Fibroblast of skin of right quadriceps (primary cell): Measurements from ENCODE around the gene UNC13A.
"Not testable (repeated sequence)": the region's sequence is repeated elsewhere in the genome, so short reads cannot be mapped to it uniquely, and the experiment has no call there.

ENCODE experiments used
- DNase-seq: peaks from one replicate; pipeline ENCODE4 v3.0.0-alpha.2; 2013

Gene UNC13A

DNA sequence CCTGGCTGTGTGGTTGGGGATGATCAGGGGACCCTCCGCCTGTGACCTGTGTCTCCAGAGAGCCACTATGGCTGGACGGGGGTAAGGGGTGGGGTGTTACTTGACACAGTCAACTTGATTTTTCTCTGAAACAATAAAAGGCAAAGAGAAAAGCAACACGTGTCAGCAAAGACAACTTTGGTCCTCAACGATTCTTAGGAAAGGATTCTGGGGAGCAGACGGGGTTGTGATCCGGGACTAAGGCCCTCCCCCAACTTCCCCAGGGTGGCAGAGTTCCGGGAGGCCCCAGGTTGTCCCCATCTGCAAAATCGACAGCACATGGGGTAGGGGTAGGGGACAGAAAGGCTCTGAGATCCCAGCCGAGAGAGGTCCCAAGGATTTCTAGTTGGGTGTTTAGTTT lies 86.5 kb downstream of the UNC13A start:
- DNase-seq, result no peak

DNA sequence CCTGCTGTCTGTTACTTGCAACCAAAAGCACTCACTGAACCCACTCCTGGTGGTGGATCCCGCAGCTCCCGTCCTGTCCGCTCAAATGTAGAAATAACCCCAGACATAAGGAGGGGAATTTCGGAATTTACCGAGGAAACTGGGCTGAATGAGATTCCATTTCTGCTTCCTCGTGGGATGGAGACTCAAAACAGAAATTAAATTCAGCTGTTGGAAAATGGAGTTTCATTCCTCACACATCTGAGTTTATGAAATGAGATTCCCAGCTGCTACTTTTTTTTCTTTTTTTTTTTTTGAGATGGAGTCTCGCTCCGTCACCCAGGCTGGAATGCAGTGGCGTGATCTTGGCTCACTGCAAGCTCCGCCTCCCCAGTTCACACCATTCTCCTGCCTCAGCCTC lies 88.4 kb downstream of the UNC13A start:
- no peak for DNase-seq

DNA sequence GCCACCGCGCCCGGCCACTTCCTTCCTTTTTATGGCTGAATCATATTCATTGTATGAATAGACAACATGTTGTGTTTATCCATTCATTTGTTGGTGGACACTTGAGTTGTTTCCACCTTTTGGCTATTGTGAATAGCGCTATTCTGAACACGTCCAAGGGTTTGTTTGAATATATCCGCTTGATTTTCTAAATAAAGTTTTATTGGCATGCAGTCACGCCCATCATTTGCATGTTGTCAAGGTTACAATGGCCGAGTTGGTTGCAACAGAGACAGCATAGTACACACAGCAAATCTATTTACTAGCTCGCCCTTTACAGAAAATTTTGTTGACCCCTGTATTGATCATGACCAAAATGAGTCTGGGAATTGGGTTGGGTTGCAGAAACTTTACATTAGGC lies 89.2 kb downstream of the UNC13A start:
- no peak for DNase-seq

DNA sequence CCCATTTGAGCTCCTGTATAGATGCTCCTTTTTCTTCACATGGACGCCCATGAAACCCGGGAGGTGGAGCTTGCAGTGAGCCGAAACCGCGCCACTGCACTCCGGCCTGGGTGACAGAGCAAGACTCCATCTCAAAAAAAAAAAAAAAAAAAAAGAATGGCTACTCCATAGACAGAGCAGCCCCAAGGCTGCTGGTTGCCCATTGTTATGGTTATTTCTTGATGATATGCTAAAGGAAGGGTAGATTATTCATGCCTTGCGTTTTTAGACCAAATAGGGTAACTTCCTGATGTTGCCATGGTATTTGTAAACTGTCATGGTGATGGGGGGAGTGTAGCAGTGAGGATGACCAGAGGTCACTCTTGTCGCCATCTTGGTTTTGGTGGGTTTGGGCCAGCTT lies 90.1 kb downstream of the UNC13A start:
- not testable (repeated sequence) for DNase-seq

DNA sequence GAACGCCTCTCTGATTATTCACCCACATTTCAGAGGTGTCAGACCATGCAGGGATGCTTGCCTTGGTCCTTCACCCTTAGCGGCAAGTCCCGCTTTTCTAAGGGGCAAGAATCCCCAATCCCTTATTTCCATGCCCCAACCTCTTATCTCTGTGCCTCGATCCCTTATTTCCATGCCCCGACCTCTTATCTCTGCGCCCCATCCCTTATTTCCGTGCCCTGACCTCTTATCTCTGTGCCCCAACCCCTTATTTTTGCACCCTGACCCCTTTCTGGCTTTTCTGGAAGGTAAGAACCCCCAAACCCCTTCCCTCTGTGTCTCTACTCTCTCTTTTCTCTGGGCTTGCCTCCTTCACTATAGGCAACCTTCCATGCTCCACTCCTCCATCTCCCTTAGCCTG lies 93.9 kb downstream of the UNC13A start:
- DNase-seq, result not testable (repeated sequence)

DNA sequence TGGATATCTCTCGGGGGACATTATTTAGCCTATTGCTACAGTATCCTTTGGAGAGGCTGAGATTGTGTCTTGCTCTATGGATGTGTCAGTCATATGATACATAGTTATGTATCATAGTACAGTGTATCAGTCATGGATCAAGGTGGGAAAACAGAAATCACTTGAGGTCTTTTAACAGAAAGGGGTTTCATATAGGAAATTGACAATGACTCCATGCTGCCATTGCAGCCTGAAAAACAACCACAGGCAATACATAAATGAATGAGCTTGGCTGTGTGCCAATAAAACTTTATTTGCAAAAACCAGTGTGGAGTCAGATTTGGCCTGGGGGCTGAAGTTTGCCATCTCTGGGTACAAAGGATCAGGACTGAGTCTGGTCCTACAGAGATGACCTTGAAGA lies 97.3 kb downstream of the UNC13A start:
- DNase-seq, result no peak

DNA sequence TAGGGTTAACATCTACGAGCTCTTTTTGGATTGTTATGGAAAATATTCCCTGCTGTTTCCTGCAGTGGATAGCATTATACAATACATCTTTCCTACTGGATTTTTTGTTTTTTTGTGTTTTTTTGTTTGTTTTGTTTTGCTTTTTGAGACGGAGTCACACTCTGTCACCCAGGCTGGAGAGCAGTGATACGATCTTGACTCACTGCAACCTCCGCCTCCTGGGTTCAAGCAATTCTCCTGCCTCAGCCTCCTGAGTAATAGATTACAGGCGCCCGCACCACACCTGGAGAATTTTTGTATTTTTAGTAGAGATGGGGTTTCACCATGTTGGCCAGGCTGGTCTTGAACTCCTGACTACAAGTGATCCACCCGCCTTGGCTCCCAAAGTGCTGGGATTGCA lies 102.8 kb downstream of the UNC13A start:
- not testable (repeated sequence) for DNase-seq

DNA sequence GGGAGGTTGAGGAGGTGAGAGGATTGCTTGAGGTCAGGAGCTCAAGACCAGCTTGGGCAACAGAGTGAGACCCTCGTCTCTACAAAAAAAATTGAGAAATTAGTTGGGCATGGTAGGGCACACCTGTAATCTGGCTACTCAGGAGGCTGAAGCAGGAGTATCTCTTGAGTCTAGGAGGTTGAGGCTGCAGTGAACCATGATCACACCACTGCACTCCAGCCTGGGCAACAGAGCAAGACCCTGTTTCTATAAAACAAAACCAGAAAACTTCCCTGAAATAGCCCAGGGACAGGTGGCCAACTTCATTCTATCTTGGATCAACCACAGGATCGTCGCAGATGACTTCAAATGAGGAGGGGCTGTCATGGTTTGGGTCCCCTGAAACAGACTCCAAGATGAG lies 104.0 kb downstream of the UNC13A start:
- DNase-seq, result no peak

DNA sequence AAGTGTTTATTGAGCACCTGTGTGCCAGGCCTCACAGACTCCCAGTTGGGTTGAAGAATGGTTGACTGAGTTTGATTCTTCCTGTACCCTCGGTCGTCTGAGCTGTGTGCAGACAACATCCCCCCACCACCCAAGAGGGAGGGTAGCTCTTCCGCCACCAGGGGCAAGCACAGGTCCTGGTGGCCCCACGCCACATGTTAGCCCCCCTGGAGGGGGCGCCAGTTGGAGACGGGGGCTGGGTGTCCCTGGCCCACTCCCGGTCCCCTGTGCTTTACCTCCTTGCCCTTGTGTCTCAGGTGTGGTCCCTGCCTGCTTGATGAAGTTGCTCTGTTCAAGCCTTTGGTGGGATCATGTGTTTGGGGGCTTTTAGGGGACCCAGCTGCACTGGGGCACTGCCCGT lies 105.5 kb downstream of the UNC13A start:
- no peak for DNase-seq

DNA sequence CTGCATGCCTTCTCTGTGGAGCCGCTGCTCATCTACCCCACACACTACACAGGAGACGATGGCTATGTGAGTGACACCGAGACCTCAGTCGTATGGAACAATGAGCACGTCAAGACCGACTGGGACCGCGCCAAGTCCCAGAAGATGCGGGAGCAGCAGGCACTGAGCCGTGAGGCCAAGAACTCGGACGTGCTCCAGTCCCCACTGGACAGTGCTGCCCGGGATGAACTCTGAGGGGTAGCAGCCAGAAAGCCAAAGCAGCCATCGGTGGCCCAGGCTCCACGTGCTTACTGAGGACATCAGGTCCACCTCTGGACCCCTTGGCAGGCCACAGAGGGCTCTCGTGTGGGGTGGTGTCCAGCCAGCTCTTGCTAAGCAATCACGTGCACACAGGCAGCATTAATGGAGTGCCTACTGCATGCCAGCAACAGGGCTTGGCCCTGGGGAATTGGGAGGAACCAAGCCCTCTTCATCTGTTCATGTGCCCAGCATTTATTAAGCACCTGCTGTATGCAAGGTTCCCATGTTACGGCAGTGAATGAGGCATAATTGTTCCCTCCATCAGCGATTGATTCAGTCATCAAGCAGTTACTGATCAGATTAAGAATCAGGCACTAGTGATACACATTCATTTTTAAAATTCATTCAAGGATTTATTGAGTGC lies 106.8 kb downstream of the UNC13A start:
- DNase-seq, result no peak

DNA sequence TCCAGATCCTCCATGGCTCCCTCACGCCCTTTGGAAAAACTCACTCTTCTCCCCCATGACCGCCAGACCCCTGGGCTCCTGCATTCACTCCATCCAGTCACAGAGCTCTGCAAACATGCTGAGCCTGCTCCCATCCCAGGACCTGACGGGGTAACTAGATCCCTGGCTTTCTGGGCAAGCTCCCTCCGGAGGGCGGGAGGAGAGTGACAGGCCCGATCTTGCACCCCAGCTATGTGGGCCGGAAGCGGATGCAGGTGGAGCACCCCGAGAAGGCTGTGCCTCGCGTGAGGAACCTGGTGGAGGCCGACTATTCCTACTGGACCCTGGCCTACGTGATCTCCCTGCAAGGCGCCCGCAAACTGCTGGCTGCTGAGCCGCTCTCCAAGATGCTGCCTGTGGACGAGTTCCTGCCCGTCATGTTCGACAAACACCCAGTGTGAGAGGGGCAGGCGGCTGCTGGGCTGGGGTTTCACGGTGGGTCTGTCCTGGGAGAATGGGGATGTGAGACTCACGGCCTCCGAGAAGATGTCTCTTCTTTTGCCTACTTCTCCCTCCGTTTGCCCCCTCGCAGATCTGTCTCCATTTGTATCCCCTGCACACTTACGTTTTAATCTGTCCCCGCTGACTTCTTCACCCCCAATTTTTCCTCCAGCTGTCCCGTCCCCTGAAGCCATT lies 107.5 kb downstream of the UNC13A start:
- DNase-seq, result no peak

DNA sequence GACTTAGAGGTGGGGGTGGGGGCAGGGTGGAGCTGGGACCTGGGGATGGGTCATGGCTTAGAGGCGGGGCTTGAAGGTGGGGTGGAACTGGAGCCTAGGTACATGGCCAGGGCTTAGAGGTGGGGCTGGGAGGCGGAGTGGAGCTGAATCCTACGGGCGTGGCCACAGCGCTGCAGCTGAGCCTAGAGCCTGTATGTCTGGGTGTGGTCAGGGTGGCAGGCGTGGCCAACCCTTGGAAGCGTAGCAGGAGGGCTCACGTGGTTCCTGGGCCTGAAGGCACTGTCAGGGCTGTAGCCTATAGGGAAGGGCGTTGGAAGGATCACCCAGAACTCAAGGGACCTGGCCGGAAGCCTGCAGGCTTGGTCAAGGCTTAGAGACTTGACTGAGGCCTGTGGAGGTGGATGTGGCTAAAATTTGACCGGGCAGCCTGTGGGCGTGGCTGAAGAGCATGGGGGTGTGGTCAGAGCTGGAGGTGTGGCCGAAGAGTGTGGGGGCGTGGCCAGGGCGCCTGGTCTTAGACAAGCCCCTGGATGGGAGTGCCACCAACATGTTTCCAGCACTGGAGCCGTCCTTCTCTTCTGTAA lies 108.4 kb downstream of the UNC13A start:
- DNase-seq, result peak; percentile 29

DNA sequence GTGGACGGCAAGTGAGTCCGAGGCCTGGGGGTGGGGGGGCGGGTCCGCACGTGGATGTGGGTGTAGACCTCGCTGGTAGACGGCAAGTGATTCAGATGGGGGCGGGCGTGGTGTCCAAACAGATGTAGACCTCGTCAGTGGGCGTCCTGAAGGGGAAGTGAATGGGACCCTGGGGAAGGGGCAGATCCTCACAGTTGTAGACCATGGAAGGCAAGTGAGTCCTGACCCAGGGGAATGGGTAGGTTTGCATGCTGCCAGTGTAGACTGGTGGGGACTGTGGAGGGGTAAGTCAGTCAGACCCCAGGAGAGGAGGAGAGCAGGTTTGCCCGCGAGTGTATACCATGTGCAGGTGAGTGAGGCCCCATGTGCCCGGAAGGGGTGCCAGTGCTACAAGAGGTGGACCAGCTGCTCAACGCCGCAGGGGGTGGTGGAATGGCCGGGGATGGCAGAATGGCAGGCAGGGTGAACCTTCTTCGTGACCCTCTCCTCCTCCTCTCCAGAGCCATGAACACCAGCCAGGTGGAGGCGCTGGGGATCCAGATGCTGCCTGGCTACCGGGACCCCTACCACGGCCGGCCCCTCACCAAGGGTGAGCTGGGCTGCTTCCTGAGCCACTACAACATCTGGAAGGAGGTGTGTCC lies 110.6 kb downstream of the UNC13A start:
- DNase-seq, result no peak

DNA sequence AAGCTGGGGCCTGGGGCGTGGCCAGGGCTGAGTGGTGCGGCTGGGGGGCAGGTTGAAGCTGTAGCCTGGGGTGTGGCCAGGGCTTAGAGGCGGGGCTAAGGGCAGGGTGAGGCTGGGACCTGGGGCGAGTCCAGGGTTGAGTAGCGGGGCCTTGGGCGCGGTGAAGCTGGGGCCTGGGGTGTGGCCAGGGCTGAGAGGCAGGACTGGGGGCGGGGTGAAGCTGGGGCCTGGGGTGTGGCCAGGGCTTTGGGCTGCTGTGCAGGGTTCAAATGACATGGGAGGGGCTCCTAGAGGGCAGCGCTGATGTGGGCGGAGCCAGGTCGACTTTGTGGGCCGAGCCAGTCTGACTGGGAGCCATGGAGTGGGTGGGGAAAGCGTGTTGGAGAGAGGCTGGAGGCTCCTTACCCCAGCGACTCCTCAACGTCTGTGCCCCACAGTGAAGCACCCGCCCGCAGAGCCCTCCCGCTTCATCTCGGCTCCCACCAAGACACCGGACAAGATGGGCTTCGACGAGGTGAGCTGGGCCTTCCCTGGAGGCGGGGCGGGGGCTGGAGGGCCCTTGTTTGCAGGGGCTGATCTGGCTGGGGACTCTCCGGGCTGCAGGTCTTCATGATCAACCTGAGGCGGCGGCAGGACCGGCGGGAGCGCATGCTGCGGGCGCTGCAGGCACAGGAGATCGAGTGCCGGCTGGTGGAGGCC lies 111.2 kb downstream of the UNC13A start:
- peak; percentile 21 for DNase-seq

DNA sequence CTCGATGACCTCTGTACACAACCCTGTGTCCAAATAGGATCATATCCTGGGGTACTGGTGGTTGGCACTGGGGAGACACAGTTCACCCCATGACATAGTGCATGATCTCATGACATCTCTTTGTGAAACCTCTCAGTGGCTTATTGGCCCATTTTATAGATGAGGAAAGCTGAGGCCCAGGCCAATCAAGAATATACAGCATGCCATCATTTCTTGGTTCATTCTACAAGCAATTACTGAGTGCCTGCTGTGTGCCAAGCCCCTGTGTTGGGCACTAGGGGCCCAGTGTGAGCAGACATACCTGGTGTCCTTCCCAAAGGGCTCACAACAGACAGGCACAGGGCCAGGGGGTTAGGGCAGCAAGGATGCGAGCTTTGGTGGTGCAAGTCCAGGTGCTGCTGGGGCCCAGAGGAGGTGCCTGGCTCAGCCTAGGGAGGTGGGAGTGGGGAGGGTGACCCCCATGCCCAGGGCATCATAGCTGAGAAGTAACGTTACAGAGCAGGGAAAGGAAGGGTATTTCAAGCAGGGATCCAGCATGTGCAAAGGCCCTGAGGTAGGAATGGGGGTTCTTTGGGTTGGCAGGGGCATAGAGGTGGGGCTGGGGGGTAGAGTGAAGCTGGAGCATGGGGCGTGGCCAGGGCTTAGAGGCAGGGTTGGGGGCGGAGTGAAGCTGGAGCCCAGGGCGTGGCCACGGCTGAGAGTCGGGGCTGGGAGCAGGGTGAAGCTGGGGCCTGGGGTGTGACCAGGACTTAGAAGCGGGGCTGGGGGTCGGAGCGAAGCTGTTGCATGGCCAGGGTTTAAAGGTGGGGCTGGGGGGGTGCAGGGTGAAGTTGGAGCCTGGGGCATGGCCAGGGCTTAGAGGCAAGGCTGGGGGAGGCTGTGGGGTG lies 112.0 kb downstream of the UNC13A start:
- DNase-seq, result no peak

DNA sequence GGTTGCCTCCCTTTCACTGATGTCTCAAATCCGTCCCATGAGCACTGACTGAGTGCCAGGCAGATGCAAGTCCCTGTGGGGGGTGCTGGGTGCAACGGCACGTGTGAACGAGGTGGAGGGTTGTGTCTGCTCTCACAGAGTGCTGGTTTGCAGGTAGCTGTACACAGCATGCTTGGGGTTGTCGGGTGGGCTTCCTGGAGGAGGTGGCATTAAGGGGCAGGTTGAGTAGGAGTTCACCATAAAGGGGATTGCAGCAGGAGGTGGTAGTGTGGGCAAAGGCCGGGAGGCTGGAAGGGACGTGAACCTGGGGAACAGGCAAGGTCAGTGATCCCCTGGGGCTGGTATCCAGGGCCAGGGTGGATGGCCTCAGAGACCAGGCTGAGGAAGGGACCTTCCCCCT lies 115.5 kb downstream of the UNC13A start:
- no peak for DNase-seq

DNA sequence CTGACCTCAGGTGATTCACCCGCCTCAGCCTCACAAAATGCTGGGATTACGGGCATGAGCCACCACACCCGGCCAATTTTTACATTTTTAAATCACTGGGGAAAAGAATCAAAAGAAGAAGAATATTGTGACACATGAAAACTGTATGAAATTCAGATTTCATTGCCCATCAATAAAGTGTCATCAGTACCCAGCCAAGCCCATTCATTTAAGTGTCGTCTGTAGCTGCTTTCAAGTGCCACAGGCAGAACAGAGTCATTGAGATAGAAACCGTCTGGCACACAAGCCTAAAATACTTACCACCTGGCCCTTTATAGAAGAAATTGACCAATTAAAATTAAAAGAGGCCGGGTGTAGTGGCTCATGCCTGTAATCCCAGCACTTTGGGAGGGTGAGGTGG lies 117.4 kb downstream of the UNC13A start:
- no peak for DNase-seq

DNA sequence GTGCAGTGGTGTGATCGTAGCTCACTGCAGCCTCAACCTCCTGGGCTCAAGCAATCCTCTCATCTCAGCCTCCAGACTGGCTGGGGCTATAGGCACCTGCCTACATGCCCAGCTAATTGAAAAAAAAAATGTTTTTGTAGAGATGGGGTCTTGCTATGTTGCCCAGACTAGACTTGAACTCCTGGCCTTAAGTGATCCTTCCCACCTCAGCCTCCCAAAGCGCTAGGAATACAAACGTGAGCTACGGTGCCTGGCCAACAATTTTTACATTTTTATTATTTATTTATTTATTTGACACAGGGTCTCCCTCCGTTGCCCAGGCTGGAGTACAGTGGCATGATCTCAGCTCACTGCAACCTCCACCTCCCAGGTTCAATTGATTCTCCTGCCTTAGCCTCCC lies 117.9 kb downstream of the UNC13A start:
- DNase-seq, result not testable (repeated sequence)

DNA sequence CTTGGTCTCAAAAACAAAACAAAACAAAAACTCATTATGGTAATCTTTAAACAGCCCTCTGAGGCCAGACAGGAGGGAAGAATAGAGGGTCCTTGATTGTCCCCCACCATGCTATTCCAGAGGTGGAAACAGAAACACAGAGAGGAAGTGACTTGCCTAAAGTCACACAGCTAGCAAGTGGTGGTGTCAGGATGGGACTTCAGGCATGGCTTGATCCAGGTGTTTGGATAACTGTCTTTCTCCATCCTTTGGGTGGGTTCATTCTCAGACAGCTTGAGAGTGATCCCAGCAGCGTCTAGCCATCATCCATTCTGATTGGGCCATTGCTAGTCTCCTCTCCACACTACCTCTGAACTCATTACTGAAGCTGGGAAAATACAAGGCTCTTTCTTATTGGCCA lies 120.2 kb downstream of the UNC13A start:
- DNase-seq, result no peak

DNA sequence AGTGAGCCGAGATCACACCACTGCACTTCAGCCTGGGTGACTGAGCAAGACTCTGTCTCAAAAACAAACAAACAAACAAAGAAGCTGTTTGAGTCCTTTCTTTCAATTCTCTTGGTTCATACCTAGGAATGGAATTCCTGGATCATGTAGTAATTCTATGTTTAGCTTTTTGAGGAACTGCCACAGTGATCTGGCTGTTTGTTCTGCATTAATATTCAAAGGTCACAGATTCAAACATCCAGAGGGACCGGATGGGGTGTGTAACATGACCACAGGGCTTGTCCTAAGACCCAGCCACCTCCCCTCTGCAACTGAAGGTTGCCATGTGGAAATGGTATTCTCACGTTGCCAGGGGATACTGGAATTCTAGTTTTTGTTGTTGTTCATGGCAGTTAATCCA lies 122.5 kb downstream of the UNC13A start:
- DNase-seq, result no peak

DNA sequence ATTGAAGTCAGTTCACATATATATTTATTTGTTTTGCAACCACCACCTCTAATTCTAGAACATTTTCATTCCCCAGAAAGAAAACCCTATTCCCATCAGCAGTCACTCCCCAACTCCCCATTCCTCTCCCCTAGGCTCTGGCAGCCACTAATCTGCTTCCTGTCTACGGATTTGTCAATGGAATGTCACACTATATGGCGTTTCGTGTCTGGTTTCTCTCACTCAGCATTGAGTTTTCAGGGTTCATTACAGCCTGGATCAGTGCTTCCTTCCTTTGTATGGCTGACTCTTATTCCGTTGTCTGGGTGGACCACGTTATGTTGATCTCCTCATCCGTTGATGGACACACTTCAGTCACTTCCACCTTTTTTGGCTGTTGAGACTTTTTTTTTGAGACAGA lies 123.4 kb downstream of the UNC13A start:
- no peak for DNase-seq

DNA sequence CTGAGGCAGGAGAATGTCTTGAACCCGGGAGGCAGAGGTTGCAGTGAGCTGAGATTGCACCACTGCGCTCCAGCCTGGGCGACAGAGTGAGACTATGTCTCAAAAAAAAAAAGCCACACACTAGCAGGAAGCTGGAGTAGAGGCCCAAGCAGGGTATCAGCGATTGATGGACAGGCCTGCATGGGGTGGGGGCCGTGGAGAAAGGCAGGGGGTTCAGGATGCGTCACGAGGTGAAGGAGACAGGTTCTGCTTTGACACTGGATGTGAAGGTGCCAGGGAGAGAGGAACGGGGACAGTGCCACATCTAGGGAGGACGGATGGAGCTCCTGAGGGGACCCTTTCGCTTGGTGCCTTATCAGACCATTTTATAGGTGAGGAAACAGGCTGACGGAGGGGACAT lies 125.6 kb downstream of the UNC13A start:
- DNase-seq, result no peak
